ENCODE results near the gene CDC42EP4. TPM values are rescaled to one million over a fixed set of nuclear protein-coding genes. Genes with fewer than 3 reads are reported as not detected.

The CDC42EP4 gene
- total and polyA plus RNA-seq, 10 of the 15 experiments (the other 5 are each of a cell fraction or from before 2014, with no cell fraction given), result 0.05 to 7.1 (median 2.7) TPM

DNA sequence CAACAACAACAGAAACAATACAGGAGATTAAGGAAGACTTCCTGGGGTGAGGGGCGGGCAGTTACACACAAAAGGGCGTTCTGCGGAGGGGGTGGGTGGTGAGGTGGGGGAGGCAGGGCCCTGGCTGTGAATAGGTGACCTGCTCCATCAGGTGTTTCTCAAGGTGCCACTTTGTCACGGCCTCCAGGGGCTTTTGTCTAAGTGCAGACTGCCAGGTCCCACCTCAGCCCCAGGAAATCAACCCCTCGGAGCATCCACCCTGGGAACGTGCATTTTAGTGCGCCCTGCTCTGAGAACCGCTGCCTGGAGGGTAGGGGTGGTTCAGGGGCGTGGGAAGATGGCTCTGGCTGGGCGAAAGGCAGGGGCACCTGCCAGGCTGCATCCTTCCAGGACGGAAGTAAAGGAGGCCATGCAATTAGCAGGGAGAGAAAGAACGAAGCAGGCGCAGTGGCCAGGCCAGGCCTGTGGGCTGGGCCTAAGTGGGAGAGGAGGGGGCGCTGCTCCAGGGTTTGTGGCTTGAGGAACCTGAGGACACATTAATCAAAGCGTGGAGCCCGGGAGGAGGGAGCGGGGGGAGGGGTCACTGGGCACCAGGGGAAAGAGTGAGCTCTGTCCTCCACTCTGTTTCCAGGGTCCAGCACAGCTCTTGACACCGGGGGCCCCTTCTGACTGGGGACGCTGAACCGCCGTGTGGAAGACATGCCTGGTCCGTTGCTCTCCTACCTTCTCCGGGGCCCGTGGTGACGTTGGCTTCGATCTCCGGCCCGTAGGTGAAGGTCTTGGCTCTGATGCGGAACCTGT, 49.4 kb upstream of the CDC42EP4 start:
- ATAC-seq (no peak), FAIRE-seq (no peak), DNase-seq (ENCODE audit: low read depth, low spot score) (no peak)
- no peak overlapping the region for H3K27ac ChIP-seq (ENCODE audit: control insufficient read depth, insufficient read depth)
- H2AFZ ChIP-seq (ENCODE audit: control insufficient read depth, low read depth, low read length), result no peak overlapping the region
- BruUV-seq (replicated peaks), result no TSS peak
- no peaks in the 10 kb centered on the region for H3K36me3 ChIP-seq (ENCODE audit: control insufficient read depth in 2 of 2, insufficient read depth in 2 of 2, low read length in 1 of 2)
- H3K4me3 ChIP-seq, result no peak overlapping the region
- POLR2A ChIA-PET, result interaction anchor here (0.7 to 1.2 kb wide), 2 partner anchors 48 to 1719 kb away, joined by 7 to 9 read pairs; no protein-coding TSS in a partner anchor
- H3K27me3 ChIP-seq (replicated peaks in 1 of 2; ENCODE audit: control insufficient read depth in 2 of 2, insufficient read depth in 2 of 2, low read length in 1 of 2), result no peaks in the 10 kb centered on the region; a peak in 1 of 4 replicates
- RAD21 ChIA-PET (ENCODE audit: unreplicated experiment), result interaction anchor here (0.7 kb wide), 1 partner anchor 343 kb away, joined by 3 read pairs; no protein-coding TSS in a partner anchor
- H3K4me2 ChIP-seq (ENCODE audit: control insufficient read depth, insufficient read depth), result no peak overlapping the region
- CTCF ChIA-PET, result interaction anchor here (0.9 to 17.4 kb wide), 3 partner anchors 110 to 634 kb away, joined by 4 to 365 read pairs (median 8); no protein-coding TSS in a partner anchor
- no peaks in the 10 kb centered on the region for H3K9me3 ChIP-seq (replicated peaks; ENCODE audit: control insufficient read depth, insufficient read depth, low read length)
- no peaks in the 10 kb centered on the region for H3K4me1 ChIP-seq (ENCODE audit: control insufficient read depth, insufficient read depth, low read length)
- no peaks in the 10 kb centered on the region for H4K20me1 ChIP-seq (ENCODE audit: control insufficient read depth, insufficient read depth)
- no peak overlapping the region for H3K9ac ChIP-seq (ENCODE audit: control insufficient read depth, insufficient read depth, low read length)
- 48% methylated on average over 27 of the region's 29 CpGs for WGBS (ENCODE audit: insufficient coverage, insufficient replicate concordance, low lambda C conversion rate, missing lambda C conversion rate)
- intact Hi-C loops (cut with micrococcal nuclease; ENCODE audit: unreplicated experiment), result no loop called here
- SMC1A ChIA-PET (ENCODE audit: uncharacterized antibody, unreplicated experiment), result no interaction called here
- no peaks in the 10 kb centered on the region for H3K79me2 ChIP-seq (ENCODE audit: control insufficient read depth, insufficient read depth, low read length)
- in situ Hi-C loops (cut with MboI), result no loop called here
- TF ChIP-seq POLR2AphosphoS5 (IDR thresholded peaks at IDR 0.05; ENCODE audit: low read length) (no peak), YY1 (IDR thresholded peaks at IDR 0.05; ENCODE audit: low read depth, low read length) (no peak), TCF3 (IDR thresholded peaks at IDR 0.05; ENCODE audit: borderline replicate concordance, insufficient read depth, low read depth, low read length) (no peak), NFIC (IDR thresholded peaks at IDR 0.05; ENCODE audit: low read depth, low read length) (no peak), SUPT20H (IDR thresholded peaks at IDR 0.05; ENCODE audit: borderline replicate concordance, control insufficient read depth, low read depth, low read length) (no peak), POU2F2 (IDR thresholded peaks at IDR 0.05; ENCODE audit: borderline replicate concordance, low read depth, low read length) (no peak), NBN (IDR thresholded peaks at IDR 0.05) (no peak), RUNX3 (IDR thresholded peaks at IDR 0.05; ENCODE audit: low read length) (no peak), SMAD5 (IDR thresholded peaks at IDR 0.05; ENCODE audit: low read depth) (no peak)
- TF ChIP-seq, protein P1, sequence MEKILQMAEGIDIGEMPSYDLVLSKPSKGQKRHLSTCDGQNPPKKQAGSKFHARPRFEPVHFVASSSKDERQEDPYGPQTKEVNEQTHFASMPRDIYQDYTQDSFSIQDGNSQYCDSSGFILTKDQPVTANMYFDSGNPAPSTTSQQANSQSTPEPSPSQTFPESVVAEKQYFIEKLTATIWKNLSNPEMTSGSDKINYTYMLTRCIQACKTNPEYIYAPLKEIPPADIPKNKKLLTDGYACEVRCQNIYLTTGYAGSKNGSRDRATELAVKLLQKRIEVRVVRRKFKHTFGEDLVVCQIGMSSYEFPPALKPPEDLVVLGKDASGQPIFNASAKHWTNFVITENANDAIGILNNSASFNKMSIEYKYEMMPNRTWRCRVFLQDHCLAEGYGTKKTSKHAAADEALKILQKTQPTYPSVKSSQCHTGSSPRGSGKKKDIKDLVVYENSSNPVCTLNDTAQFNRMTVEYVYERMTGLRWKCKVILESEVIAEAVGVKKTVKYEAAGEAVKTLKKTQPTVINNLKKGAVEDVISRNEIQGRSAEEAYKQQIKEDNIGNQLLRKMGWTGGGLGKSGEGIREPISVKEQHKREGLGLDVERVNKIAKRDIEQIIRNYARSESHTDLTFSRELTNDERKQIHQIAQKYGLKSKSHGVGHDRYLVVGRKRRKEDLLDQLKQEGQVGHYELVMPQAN (conservative IDR thresholded peaks at IDR 0.05), result no peak
- TF ChIP-seq, protein P2, sequence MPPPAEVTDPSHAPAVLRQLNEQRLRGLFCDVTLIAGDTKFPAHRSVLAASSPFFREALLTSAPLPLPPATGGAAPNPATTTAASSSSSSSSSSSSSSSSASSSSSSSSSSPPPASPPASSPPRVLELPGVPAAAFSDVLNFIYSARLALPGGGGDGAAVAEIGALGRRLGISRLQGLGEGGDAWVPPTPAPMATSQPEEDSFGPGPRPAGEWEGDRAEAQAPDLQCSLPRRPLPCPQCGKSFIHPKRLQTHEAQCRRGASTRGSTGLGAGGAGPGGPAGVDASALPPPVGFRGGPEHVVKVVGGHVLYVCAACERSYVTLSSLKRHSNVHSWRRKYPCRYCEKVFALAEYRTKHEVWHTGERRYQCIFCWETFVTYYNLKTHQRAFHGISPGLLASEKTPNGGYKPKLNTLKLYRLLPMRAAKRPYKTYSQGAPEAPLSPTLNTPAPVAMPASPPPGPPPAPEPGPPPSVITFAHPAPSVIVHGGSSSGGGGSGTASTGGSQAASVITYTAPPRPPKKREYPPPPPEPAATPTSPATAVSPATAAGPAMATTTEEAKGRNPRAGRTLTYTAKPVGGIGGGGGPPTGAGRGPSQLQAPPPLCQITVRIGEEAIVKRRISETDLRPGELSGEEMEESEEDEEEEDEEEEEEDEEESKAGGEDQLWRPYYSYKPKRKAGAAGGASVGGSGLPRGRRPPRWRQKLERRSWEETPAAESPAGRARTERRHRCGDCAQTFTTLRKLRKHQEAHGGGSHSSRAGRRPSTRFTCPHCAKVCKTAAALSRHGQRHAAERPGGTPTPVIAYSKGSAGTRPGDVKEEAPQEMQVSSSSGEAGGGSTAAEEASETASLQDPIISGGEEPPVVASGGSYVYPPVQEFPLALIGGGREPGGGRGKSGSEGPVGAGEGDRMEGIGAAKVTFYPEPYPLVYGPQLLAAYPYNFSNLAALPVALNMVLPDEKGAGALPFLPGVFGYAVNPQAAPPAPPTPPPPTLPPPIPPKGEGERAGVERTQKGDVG (CRISPR knock-in tag; IDR thresholded peaks at IDR 0.05), result no peak
- TF ChIP-seq, protein P3, sequence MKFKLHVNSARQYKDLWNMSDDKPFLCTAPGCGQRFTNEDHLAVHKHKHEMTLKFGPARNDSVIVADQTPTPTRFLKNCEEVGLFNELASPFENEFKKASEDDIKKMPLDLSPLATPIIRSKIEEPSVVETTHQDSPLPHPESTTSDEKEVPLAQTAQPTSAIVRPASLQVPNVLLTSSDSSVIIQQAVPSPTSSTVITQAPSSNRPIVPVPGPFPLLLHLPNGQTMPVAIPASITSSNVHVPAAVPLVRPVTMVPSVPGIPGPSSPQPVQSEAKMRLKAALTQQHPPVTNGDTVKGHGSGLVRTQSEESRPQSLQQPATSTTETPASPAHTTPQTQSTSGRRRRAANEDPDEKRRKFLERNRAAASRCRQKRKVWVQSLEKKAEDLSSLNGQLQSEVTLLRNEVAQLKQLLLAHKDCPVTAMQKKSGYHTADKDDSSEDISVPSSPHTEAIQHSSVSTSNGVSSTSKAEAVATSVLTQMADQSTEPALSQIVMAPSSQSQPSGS (IDR thresholded peaks at IDR 0.05; ENCODE audit: low read length), result no peak
- TF ChIP-seq, protein P4, sequence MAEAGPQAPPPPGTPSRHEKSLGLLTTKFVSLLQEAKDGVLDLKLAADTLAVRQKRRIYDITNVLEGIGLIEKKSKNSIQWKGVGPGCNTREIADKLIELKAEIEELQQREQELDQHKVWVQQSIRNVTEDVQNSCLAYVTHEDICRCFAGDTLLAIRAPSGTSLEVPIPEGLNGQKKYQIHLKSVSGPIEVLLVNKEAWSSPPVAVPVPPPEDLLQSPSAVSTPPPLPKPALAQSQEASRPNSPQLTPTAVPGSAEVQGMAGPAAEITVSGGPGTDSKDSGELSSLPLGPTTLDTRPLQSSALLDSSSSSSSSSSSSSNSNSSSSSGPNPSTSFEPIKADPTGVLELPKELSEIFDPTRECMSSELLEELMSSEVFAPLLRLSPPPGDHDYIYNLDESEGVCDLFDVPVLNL (IDR thresholded peaks at IDR 0.05; ENCODE audit: low read depth, low read length), result no peak

All from GM12878 (cell line).